Sigmoid colon (tissue), 7 donors: ENCODE data around the gene PDCD10. TPM values are rescaled to one million over a fixed set of nuclear protein-coding genes. Genes with fewer than 3 reads are reported as not detected.
A peak's percentile ranks its signal among the peaks of the same experiment; 100 is the strongest.

Experiments used
- DNase-seq: peaks from one replicate; pipeline ENCODE4 v3.0.0-alpha.2; 2019
- H3K27ac ChIP-seq, 4 donors: fragments of 200-600 bp; sonication (generic); one replicate each; pipeline ENCODE4 v1.5.1; 2016 to 2019; ENCODE audit warnings: mild to moderate bottlenecking in 1 of 4
- H3K27me3 ChIP-seq, 3 donors: fragments of 200-600 bp; sonication (generic); one replicate each; pipeline ENCODE4 v1.5.1; 2019; ENCODE audit warnings: mild to moderate bottlenecking in 1 of 3
- H3K36me3 ChIP-seq, 4 donors: fragments of 200-600 bp; sonication (generic); one replicate each; pipeline ENCODE4 v1.5.1; 2016 to 2019
- H3K4me1 ChIP-seq, 4 donors: fragments of 200-600 bp; sonication (generic); one replicate each; pipeline ENCODE4 v1.5.1; 2017 to 2019
- H3K4me3 ChIP-seq, 4 donors: fragments of 200-600 bp; sonication (generic); one replicate each; pipeline ENCODE4 v1.5.1; 2017 to 2019; ENCODE audit warnings: mild to moderate bottlenecking in 2 of 4, moderate library complexity in 1 of 4
- H3K9me3 ChIP-seq, 4 donors: fragments of 200-600 bp in 3 of 4; sonication (generic) in 3 of 4; one replicate each; pipeline versions ENCODE4 v1.5.1 to v1.6.1; 2013 to 2019
- EP300 ChIP-seq, 4 donors: sonication (generic); formaldehyde crosslinking; IDR thresholded peaks; one replicate each; pipeline ENCODE4 v1.6.1; 2017; ENCODE audit warnings: antibody characterized with exemption in 4 of 4
- POLR2A ChIP-seq, 2 donors: fragments of 450-650 bp; IDR thresholded peaks; one replicate each; pipeline ENCODE4 v1.6.1; 2016; ENCODE audit warnings: antibody characterized with exemption in 2 of 2, mild to moderate bottlenecking in 2 of 2, moderate library complexity in 2 of 2
- POLR2AphosphoS5 ChIP-seq, 4 donors: sonication (generic); formaldehyde crosslinking; IDR thresholded peaks; one replicate each; pipeline ENCODE4 v1.6.1; 2017; ENCODE audit warnings: antibody characterized with exemption in 4 of 4
- WGBS, 2 donors: extraction: QIAGEN DNeasy Blood & Tissue Kit; methylation state at CpG; one replicate each; pipeline ENCODE4 v1.1.7; 2013; 5-methylcytosine and 5-hydroxymethylcytosine counted together
- intact Hi-C: fragments of 100-400 bp; cut with DNase I; formaldehyde crosslinking; loops from one replicate; pipeline ENCODE4 v1.15.1; 2023
- polyA plus RNA-seq, 3 donors: library from polyadenylated mRNA; stranded (reverse); fragments of 200-250 nt; gene quantifications; one replicate each; pipeline ENCODE4 v1.2.3, GENCODE V29; 2013
- total RNA-seq, 4 donors: library from RNA; depleted of rRNA; stranded (reverse); fragments of >200 nt; gene quantifications; one replicate each; pipeline ENCODE4 v1.1.0, GENCODE V29; 2016
- TF ChIP-seq, protein P1 (sequence below), 4 experiments: fragments of 450-650 bp in 3 of 4; fragments of 200-600 bp in 1 of 4; IDR thresholded peaks; one replicate each; pipeline ENCODE4 v1.5.1; 2016 to 2019; ENCODE audit warnings: antibody characterized with exemption in 4 of 4, mild to moderate bottlenecking in 3 of 4, moderate library complexity in 2 of 4
- donor health status: healthy with polysubstance abuse.
- donor health status: Bipolar disorder and iron deficiency.
- donor health status: healthy.

The PDCD10 gene
- total and polyA plus RNA-seq, 7 donors = 49.3 to 198 (median 67.0) TPM

DNA sequence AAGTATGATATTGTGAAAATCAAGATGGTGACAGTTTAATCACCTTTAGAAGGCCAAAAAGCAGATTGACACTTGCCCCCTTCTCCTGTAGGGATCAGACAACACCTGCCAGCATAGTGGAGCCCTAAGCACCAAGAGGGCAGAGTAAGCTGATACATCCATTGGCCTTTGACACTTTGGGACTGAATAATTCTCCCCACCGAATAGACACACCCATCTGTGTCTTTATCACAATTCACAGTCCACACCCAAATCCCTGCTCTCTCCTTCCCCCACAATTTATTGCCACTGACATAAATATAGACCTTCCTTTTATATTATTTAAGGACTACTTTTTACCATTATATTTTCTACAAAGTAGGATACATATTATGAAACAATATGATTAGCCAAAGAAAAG lies 77.9 kb downstream of the PDCD10 start:
- TF ChIP-seq POLR2AphosphoS5 (IDR thresholded peaks at IDR 0.05) = no peak
- no peak for TF ChIP-seq POLR2A (IDR thresholded peaks at IDR 0.05)
- TF ChIP-seq, protein P1, sequence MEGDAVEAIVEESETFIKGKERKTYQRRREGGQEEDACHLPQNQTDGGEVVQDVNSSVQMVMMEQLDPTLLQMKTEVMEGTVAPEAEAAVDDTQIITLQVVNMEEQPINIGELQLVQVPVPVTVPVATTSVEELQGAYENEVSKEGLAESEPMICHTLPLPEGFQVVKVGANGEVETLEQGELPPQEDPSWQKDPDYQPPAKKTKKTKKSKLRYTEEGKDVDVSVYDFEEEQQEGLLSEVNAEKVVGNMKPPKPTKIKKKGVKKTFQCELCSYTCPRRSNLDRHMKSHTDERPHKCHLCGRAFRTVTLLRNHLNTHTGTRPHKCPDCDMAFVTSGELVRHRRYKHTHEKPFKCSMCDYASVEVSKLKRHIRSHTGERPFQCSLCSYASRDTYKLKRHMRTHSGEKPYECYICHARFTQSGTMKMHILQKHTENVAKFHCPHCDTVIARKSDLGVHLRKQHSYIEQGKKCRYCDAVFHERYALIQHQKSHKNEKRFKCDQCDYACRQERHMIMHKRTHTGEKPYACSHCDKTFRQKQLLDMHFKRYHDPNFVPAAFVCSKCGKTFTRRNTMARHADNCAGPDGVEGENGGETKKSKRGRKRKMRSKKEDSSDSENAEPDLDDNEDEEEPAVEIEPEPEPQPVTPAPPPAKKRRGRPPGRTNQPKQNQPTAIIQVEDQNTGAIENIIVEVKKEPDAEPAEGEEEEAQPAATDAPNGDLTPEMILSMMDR (IDR thresholded peaks at IDR 0.05) = no peak
- no peak for TF ChIP-seq EP300 (IDR thresholded peaks at IDR 0.05)
- WGBS, 2 donors = 8 to 61% methylated on average over 1 of the region's 1 CpG
- intact Hi-C loops = no loop called here

GRCh38 chr3:167653760-167654159 lies 80.9 kb downstream of the PDCD10 start, which contains the start of gene WDR49:
Gene WDR49, minus strand, starts transcription at chr3:167653942. Its CDS starts 517 bp downstream, at chr3:167653425.
- WGBS, 2 donors = 67 to 79% methylated on average over 1 of the region's 1 CpG
- no peaks in the 10 kb centered on the region for H3K27me3 ChIP-seq
- H3K36me3 ChIP-seq = no peaks in the 10 kb centered on the region
- peaks cover 0 to 2% (median 0%) of the 10 kb centered on the region in 4 donors for H3K9me3 ChIP-seq
- no peak for TF ChIP-seq POLR2AphosphoS5 (IDR thresholded peaks at IDR 0.05)
- no peak for TF ChIP-seq EP300 (IDR thresholded peaks at IDR 0.05)
- no peak for TF ChIP-seq POLR2A (IDR thresholded peaks at IDR 0.05)
- TF ChIP-seq, protein P1 (IDR thresholded peaks at IDR 0.05) = no peak
- DNase-seq = no peak
- peaks cover 0 to 12% (median 0%) of the 10 kb centered on the region in 4 donors for H3K4me1 ChIP-seq
- peak within 1 kb of the TSS in 1 of 4 donors; percentile 54 for H3K27ac ChIP-seq
- intact Hi-C loops = no loop called here
- H3K4me3 ChIP-seq = no peak within 1 kb of the TSS

More for the DNA sequence above, 77.9 kb downstream of the PDCD10 start:
- DNase-seq = no peak
- no peaks in the 10 kb centered on the region for H3K27me3 ChIP-seq
- H3K27ac ChIP-seq = no peak overlapping the region
- H3K9me3 ChIP-seq = peaks cover 0 to 2% (median 0%) of the 10 kb centered on the region in 4 donors
- H3K36me3 ChIP-seq = no peaks in the 10 kb centered on the region
- H3K4me3 ChIP-seq = no peak overlapping the region
- peaks cover 0 to 12% (median 0%) of the 10 kb centered on the region in 4 donors for H3K4me1 ChIP-seq

DNA sequence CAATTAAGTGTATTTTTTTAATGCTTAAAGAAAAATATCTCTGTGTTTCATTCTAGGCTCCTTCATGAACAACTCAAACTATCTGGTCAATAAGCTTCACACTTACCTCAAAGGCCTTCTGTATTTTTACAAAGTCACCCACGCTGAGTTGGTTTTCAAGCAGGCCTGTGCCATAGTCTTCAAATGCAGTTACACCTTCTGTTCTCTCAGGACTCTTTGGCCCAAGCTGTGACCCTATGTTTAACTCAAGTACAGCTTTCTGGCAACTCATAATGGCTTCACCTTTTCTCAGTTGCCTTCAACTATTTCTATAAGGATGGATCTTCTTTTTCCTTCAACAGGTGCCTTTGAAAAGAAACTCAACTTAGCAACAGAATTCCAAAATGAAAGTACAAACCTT lies 81.5 kb downstream of the PDCD10 start:
- H3K4me3 ChIP-seq = no peak overlapping the region
- TF ChIP-seq EP300 (IDR thresholded peaks at IDR 0.05) (no peak), POLR2A (IDR thresholded peaks at IDR 0.05) (no peak)

GRCh38 chr3:167651826-167652225 lies 82.9 kb downstream of the PDCD10 start:
- no peak for DNase-seq
- Histone ChIP-seq H3K4me1 (peaks cover 0 to 12% (median 0%) of the 10 kb centered on the region in 4 donors), H3K27ac (no peak overlapping the region), H3K27me3 (no peaks in the 10 kb centered on the region), H3K4me3 (no peak overlapping the region), H3K9me3 (peaks cover 0 to 2% (median 0%) of the 10 kb centered on the region in 4 donors), H3K36me3 (no peaks in the 10 kb centered on the region)
- intact Hi-C loops = no loop called here
- WGBS, 2 donors = 93 to 95% methylated on average over 1 of the region's 1 CpG
- no peak for TF ChIP-seq EP300 (IDR thresholded peaks at IDR 0.05)
- no peak for TF ChIP-seq POLR2AphosphoS5 (IDR thresholded peaks at IDR 0.05)
- no peak for TF ChIP-seq POLR2A (IDR thresholded peaks at IDR 0.05)
- TF ChIP-seq, protein P1 (IDR thresholded peaks at IDR 0.05) = no peak

More for the DNA sequence above, 81.5 kb downstream of the PDCD10 start:
- Histone ChIP-seq H3K27me3 (no peaks in the 10 kb centered on the region), H3K27ac (peak overlapping the region in 1 of 4 donors; percentile 54), H3K4me1 (peaks cover 0 to 12% (median 0%) of the 10 kb centered on the region in 4 donors), H3K9me3 (peaks cover 0 to 2% (median 0%) of the 10 kb centered on the region in 4 donors), H3K36me3 (no peaks in the 10 kb centered on the region)
- DNase-seq = no peak
- WGBS, 2 donors = 64 to 75% methylated on average over 1 of the region's 1 CpG
- intact Hi-C loops = no loop called here

DNA sequence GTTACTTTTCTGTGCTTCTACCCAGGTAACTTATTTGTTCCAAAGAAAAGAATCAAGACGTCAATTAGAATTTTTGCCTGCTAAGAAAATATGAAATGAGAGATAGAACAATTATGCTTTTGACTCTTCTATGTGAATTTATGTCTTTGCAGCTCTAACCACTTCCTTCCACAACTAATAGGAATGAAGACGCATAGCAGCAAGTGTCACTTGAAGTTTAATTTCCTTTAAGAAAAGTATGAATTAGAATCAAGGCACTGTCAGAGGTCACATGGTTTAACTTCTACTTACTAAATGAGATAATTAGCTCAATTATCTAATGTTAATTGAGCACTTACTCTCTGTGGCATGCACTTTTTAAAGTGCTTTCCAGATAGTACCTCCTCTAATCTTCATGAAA lies 84.2 kb downstream of the PDCD10 start:
- H3K27ac ChIP-seq = no peak overlapping the region
- H3K4me3 ChIP-seq = no peak overlapping the region
- no peaks in the 10 kb centered on the region for H3K36me3 ChIP-seq
- TF ChIP-seq, protein P1 (IDR thresholded peaks at IDR 0.05) = no peak
- no peak for TF ChIP-seq POLR2AphosphoS5 (IDR thresholded peaks at IDR 0.05)
- TF ChIP-seq EP300 (IDR thresholded peaks at IDR 0.05) = no peak
- TF ChIP-seq POLR2A (IDR thresholded peaks at IDR 0.05) = no peak
- WGBS, 2 donors = 47 to 89% methylated on average over 2 of the region's 2 CpGs
- H3K4me1 ChIP-seq = peaks cover 0 to 12% (median 0%) of the 10 kb centered on the region in 4 donors
- no peak for DNase-seq
- no peaks in the 10 kb centered on the region for H3K27me3 ChIP-seq
- H3K9me3 ChIP-seq = peaks cover 0 to 2% (median 0%) of the 10 kb centered on the region in 4 donors
- intact Hi-C loops = no loop called here
